Subcutaneous preadipocyte (primary cell): ENCODE data around the gene OR56A5. TPM values are rescaled to one million over a fixed set of nuclear protein-coding genes. Genes with fewer than 3 reads are reported as not detected.

Experiments
- small RNA-seq: library from RNA; depleted of rRNA; stranded (forward); fragments of <200 nt; gene quantifications from one replicate; pipeline ENCODE3, GENCODE V24; 2012
- total RNA-seq: library from RNA; depleted of rRNA; stranded (reverse); fragments of >200 nt; gene quantifications from 2 replicates; pipeline ENCODE4 v1.2.3, GENCODE V29; 2012

The OR56A5 gene
- not detected in 2 replicates for total RNA-seq

GRCh38 chr11:5968394-5968793 lies at the start of gene OR56A5:
OR56A5 (minus strand) TSS chr11:5968494; CDS start chr11:5968494, 0 bp downstream.

DNA sequence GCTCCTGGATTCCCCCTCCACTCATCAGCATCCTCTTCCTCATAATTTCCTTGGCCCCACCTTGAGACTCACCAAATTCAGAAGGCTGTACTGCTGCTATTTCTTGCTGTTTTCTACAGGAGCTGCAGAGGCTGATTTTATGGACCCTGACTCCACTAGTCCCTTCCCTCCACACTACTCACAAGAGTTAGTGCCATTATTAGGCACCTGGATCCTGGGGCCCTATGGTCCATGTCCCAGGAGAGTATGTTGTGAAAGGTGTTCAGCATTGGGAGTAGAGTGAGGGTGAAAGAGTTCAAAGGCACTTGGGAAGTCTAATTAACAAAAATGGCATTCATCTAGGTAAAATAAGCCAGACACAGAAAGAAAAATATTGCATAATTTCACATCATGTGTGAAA lies 38.6 kb upstream of the OR56A5 start, which contains the start of gene OR56A4:
Gene OR56A4, minus strand, starts transcription at position 101 of the 400 bp plus-strand sequence. CDS start 3,954 bp downstream, outside the sequence.

GRCh38 chr11:5986885-5987284 lies 18.6 kb upstream of the OR56A5 start, which contains the start of gene OR52L1:
OR52L1 (minus strand) TSS chr11:5986985; CDS start chr11:5986930, 55 bp downstream.

DNA sequence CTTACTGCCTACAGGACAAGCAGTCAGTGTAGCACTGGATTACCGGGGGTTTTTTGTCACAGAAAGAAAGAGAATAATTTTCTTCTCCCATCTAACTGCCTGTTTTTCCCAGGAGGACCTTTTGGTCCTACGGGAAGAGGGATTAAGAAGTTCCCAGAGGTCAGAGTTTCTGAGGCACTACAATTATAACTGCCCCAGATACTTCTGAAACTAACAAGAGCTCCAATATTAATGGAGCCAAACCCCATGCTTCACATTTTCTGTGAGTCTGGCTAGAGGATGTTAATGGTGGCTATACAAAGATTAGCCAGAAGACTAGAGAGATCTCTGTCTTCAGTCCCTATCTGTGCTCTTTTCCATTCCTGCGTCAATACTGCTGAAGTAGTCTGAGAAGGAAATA lies 26.3 kb downstream of the OR56A5 start, which contains the start of gene OR56A3:
Gene OR56A3, plus strand, starts transcription at position 301 of the 400 bp plus-strand sequence. CDS start 5,096 bp downstream, outside the sequence.

Small RNA genes lying within 50 kb of the gene (small RNA-seq; reads per million reads assigned to genes)
- gene RNA5SP329 = not detected

Other genes starting within 250 kb of the OR56A5 start
- gene OR56B1, start 232.0 kb downstream of the OR56A5 start, total RNA-seq = not detected in 2 replicates
- gene OR52N4, start 214.3 kb downstream of the OR56A5 start, total RNA-seq = not detected in 2 replicates
- gene OR52N5, start 185.1 kb downstream of the OR56A5 start, total RNA-seq = not detected in 2 replicates
- gene OR52N1, start 177.2 kb downstream of the OR56A5 start, total RNA-seq = not detected in 2 replicates
- not detected in 2 replicates for gene OR52N2, start 159.6 kb downstream of the OR56A5 start, total RNA-seq
- not detected in 2 replicates for gene OR52E6, start 126.6 kb downstream of the OR56A5 start, total RNA-seq
- gene OR52E8, start 110.8 kb downstream of the OR56A5 start, total RNA-seq = not detected in 2 replicates
- not detected in 2 replicates for gene OR52E4, start 87.9 kb downstream of the OR56A5 start, total RNA-seq
- not detected in 2 replicates for gene OR52E5, start 75.3 kb downstream of the OR56A5 start, total RNA-seq
- not detected in 2 replicates for gene OR56A3, start 26.2 kb downstream of the OR56A5 start, total RNA-seq
- gene OR52L1, start 18.5 kb upstream of the OR56A5 start, total RNA-seq = not detected in 2 replicates
- not detected in 2 replicates for gene OR56A4, start 38.5 kb upstream of the OR56A5 start, total RNA-seq
- not detected in 2 replicates for gene OR56A1, start 62.3 kb upstream of the OR56A5 start, total RNA-seq
- not detected in 2 replicates for gene OR56B4, start 139.2 kb upstream of the OR56A5 start, total RNA-seq
- gene OR52B2, start 201.8 kb upstream of the OR56A5 start, total RNA-seq = under 0.01 TPM in 1 of 2 replicates, not detected in the other
- not detected in 2 replicates for gene OR52W1, start 230.7 kb upstream of the OR56A5 start, total RNA-seq
- gene C11orf42, start 237.1 kb upstream of the OR56A5 start, total RNA-seq = not detected in 2 replicates